OCI-LY3 (cell line): ENCODE data around the gene PPL.

Experiments
- H2AFZ ChIP-seq: fragments of 200-600, 300-600 bp; shearing (Covaris generic); 2 replicates; pipeline ENCODE4 v1.6.0; 2014; ENCODE audit warnings: antibody characterized with exemption, low read depth, low read length
- H3K27ac ChIP-seq: fragments of 200-600, 300-600 bp; sonication (generic); 2 replicates; pipeline ENCODE4 v1.5.1; 2014; ENCODE audit warnings: mild to moderate bottlenecking, low read length, moderate library complexity, mixed read lengths
- H3K27me3 ChIP-seq: fragments of 200-600, 300-600 bp; sonication (generic); 2 replicates; pipeline ENCODE4 v1.6.1; 2014; ENCODE audit warnings: low read depth, low read length, mixed read lengths
- H3K36me3 ChIP-seq: fragments of 200-600, 300-600 bp; sonication (generic); replicated peaks from 2 replicates; pipeline ENCODE3; 2014; ENCODE audit warnings: low read depth, low read length, mixed read lengths
- H3K4me1 ChIP-seq: fragments of 300-600, 200-600 bp; sonication (generic); 2 replicates; pipeline ENCODE4 v1.6.1; 2014; ENCODE audit warnings: low read length, mixed read lengths
- H3K4me2 ChIP-seq: fragments of 200-600, 300-600 bp; sonication (generic); 2 replicates; pipeline ENCODE4 v1.6.1; 2014; ENCODE audit warnings: low read length, mixed read lengths
- H3K4me3 ChIP-seq: fragments of 300-600, 200-600 bp; sonication (generic); 2 replicates; pipeline ENCODE4 v1.5.1; 2014; ENCODE audit warnings: antibody characterized with exemption, mild to moderate bottlenecking, low read length, moderate library complexity
- H3K79me2 ChIP-seq: fragments of 300-600, 200-600 bp; shearing (Covaris generic); 2 replicates; pipeline ENCODE4 v1.6.1; 2014; ENCODE audit warnings: mild to moderate bottlenecking, low read length, mixed read lengths
- H3K9ac ChIP-seq: fragments of 300-600, 200-600 bp; shearing (Covaris generic); 2 replicates; pipeline ENCODE4 v1.6.0; 2014; ENCODE audit warnings: mild to moderate bottlenecking, low read length, moderate library complexity
- H3K9me3 ChIP-seq: fragments of 200-600, 300-600 bp; shearing (Covaris generic); 2 replicates; pipeline ENCODE4 v1.6.1; 2014; ENCODE audit warnings: low read length, mixed read lengths; ENCODE audit not compliant: insufficient read depth
- H4K20me1 ChIP-seq: fragments of 200-600, 300-600 bp; sonication (generic); 2 replicates; pipeline ENCODE4 v1.6.1; 2016; ENCODE audit warnings: low read length, mixed read lengths; ENCODE audit not compliant: insufficient read depth
- EZH2phosphoT487 ChIP-seq: fragments of 200-600 bp; shearing (Covaris generic); IDR thresholded peaks from 2 replicates; pipeline ENCODE4 v1.6.1; 2018; ENCODE audit warnings: antibody characterized with exemption, mixed run types, low read depth
- TF ChIP-seq, protein P1 (sequence below): fragments of 200-600, 300-600 bp; sonication (generic); IDR thresholded peaks from 2 replicates; pipeline ENCODE4 v1.5.1; 2014; ENCODE audit warnings: antibody characterized with exemption, low read length, low read depth

The PPL gene

GRCh38 chr16:4870138-4870671 lies 66.7 kb downstream of the PPL start:
- Histone ChIP-seq H4K20me1 (peaks cover 20% of the 10 kb centered on the region), H3K9ac (no peak overlapping the region), H2AFZ (no peak overlapping the region), H3K4me3 (no peak overlapping the region), H3K79me2 (peaks cover 38% of the 10 kb centered on the region), H3K27me3 (no peaks in the 10 kb centered on the region), H3K4me1 (peaks cover 5% of the 10 kb centered on the region; the same call in 1 of the 2 replicates), H3K9me3 (no peaks in the 10 kb centered on the region), H3K4me2 (no peak overlapping the region), H3K36me3 (peaks cover 53% of the 10 kb centered on the region), H3K27ac (no peak overlapping the region)
- TF ChIP-seq, protein P1, sequence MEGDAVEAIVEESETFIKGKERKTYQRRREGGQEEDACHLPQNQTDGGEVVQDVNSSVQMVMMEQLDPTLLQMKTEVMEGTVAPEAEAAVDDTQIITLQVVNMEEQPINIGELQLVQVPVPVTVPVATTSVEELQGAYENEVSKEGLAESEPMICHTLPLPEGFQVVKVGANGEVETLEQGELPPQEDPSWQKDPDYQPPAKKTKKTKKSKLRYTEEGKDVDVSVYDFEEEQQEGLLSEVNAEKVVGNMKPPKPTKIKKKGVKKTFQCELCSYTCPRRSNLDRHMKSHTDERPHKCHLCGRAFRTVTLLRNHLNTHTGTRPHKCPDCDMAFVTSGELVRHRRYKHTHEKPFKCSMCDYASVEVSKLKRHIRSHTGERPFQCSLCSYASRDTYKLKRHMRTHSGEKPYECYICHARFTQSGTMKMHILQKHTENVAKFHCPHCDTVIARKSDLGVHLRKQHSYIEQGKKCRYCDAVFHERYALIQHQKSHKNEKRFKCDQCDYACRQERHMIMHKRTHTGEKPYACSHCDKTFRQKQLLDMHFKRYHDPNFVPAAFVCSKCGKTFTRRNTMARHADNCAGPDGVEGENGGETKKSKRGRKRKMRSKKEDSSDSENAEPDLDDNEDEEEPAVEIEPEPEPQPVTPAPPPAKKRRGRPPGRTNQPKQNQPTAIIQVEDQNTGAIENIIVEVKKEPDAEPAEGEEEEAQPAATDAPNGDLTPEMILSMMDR, result no peak
- no peak for TF ChIP-seq EZH2phosphoT487

DNA sequence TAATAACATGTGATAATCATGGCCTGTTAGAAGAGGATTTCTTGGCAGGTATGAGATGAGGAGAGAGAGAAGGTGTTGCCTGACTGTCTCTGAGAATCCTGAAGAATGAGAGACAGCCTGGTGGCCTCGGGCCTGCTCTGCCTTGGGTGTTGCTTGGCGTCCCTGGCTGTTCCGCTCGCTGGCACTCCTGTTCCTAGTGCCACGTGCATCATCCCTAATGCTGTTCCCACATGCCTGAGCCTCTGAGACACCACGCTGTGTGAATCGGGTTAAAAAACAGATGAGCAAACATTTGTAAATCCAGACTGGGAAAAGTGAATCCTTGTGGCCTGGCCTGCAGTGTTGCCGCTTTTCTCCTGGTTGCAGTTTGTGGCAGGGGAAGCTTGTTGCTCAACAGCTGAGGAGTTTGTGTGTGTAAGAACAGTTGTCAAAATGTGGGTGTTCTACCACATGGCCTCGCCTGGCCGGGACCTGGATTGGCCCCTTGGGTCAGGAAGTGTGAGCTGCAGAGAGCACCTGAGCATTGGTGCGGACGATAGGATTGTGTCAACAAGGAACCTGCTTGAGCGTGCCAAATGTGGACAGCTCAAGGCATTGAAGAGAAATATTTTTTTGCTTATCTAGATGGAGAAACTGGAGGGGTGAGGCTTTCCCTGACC lies 67.7 kb downstream of the PPL start:
- H3K4me3 ChIP-seq, result no peak overlapping the region

GRCh38 chr16:4868535-4868934 lies 68.4 kb downstream of the PPL start:
- H4K20me1 ChIP-seq, result peaks cover 24% of the 10 kb centered on the region
- no peaks in the 10 kb centered on the region for H3K9me3 ChIP-seq
- H3K9ac ChIP-seq, result no peak overlapping the region
- peaks cover 49% of the 10 kb centered on the region for H3K36me3 ChIP-seq
- no peak overlapping the region for H2AFZ ChIP-seq
- no peaks in the 10 kb centered on the region for H3K27me3 ChIP-seq
- TF ChIP-seq, protein P1, result no peak
- TF ChIP-seq EZH2phosphoT487, result no peak
- no peak overlapping the region for H3K4me2 ChIP-seq
- H3K4me1 ChIP-seq, result peaks cover 5% of the 10 kb centered on the region; the same call in 1 of the 2 replicates
- H3K27ac ChIP-seq, result no peak overlapping the region
- peaks cover 55% of the 10 kb centered on the region for H3K79me2 ChIP-seq
- H3K4me3 ChIP-seq, result no peak overlapping the region

More for the DNA sequence above, 67.7 kb downstream of the PPL start:
- Histone ChIP-seq H3K4me1 (peaks cover 5% of the 10 kb centered on the region; the same call in 1 of the 2 replicates), H3K79me2 (peaks cover 48% of the 10 kb centered on the region), H3K27me3 (no peaks in the 10 kb centered on the region), H3K27ac (no peak overlapping the region), H3K9me3 (no peaks in the 10 kb centered on the region), H3K4me2 (no peak overlapping the region), H4K20me1 (peaks cover 23% of the 10 kb centered on the region), H2AFZ (no peak overlapping the region), H3K36me3 (peaks cover 51% of the 10 kb centered on the region), H3K9ac (no peak overlapping the region)
- TF ChIP-seq, protein P1, result no peak
- TF ChIP-seq EZH2phosphoT487, result no peak

DNA sequence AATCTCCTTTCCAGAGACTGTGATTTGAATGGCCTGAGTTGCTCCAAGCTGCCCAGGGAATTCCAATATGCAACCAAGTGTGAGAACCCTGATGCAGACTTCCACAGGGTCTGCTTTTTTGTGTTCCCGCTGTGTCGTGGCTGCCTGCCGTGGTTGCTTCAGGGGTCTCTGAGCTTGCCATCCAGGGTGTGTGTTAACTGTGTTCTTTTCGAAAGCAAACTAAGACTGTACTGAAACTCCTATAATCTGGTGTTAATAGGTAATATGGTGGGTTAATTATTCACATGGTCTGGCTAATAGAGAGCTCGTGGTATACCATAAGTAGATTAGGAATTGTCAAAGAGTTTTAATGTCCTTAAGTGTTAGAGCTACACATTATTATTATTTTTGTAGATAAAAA lies 68.9 kb downstream of the PPL start:
- Histone ChIP-seq H3K9ac (no peak overlapping the region), H3K4me1 (peaks cover 5% of the 10 kb centered on the region; the same call in 1 of the 2 replicates), H3K9me3 (no peaks in the 10 kb centered on the region), H3K36me3 (peaks cover 44% of the 10 kb centered on the region), H3K4me2 (no peak overlapping the region), H3K27me3 (no peaks in the 10 kb centered on the region), H3K4me3 (no peak overlapping the region), H2AFZ (no peak overlapping the region), H3K79me2 (peaks cover 60% of the 10 kb centered on the region), H4K20me1 (peaks cover 24% of the 10 kb centered on the region), H3K27ac (no peak overlapping the region)
- TF ChIP-seq, protein P1, result no peak
- TF ChIP-seq EZH2phosphoT487, result no peak
